Fibroblast of lung (primary cell): ENCODE data around the gene ADSS2.
"Not testable (repeated sequence)": the region's sequence is repeated elsewhere in the genome, so short reads cannot be mapped to it uniquely, and the experiment has no call there.

Experiments used
- EZH2 ChIP-seq: IDR thresholded peaks from 2 replicates; pipeline ENCODE4 v1.5.1; 2012; ENCODE audit warnings: low read length, control low read depth, mild to moderate bottlenecking; ENCODE audit errors: missing control alignments
- TF ChIP-seq, protein P1 (sequence below), 2 donors: IDR thresholded peaks in 1 of 2; conservative IDR thresholded peaks in 1 of 2; 1 replicate in 1 of 2; 2 replicates in 1 of 2; pipeline ENCODE4 v1.5.1; 2011 to 2012; ENCODE audit warnings: low read length in 2 of 2, control low read depth in 1 of 2, inconsistent platforms in 1 of 2, low read depth in 1 of 2, mild to moderate bottlenecking in 1 of 2

DNA sequence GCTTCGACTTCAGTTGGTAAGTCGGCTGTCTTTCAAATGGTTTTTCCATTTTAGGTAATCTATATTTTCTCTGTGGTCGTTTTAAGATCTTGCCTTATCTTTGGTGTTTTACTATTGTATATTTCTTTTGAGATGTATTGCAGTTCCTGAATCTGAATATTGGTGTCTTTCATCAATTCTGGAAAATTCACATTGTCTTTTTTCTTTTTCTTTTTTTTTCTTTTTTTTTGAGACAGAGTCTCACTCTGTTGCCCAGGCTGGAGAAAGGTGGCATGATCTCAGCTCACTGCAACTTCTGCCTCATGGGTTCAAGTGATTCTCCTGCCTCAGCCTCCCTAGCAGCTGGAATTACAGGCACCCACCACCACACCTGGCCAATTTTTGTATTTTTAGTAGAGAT lies 33.3 kb upstream of the ADSS2 start:
- TF ChIP-seq, protein P1, sequence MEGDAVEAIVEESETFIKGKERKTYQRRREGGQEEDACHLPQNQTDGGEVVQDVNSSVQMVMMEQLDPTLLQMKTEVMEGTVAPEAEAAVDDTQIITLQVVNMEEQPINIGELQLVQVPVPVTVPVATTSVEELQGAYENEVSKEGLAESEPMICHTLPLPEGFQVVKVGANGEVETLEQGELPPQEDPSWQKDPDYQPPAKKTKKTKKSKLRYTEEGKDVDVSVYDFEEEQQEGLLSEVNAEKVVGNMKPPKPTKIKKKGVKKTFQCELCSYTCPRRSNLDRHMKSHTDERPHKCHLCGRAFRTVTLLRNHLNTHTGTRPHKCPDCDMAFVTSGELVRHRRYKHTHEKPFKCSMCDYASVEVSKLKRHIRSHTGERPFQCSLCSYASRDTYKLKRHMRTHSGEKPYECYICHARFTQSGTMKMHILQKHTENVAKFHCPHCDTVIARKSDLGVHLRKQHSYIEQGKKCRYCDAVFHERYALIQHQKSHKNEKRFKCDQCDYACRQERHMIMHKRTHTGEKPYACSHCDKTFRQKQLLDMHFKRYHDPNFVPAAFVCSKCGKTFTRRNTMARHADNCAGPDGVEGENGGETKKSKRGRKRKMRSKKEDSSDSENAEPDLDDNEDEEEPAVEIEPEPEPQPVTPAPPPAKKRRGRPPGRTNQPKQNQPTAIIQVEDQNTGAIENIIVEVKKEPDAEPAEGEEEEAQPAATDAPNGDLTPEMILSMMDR (conservative IDR thresholded peaks at IDR 0.05 in 1 of 2, IDR thresholded peaks at IDR 0.05 in 1 of 2; ENCODE audit: low read depth in 1 of 2, low read length in 2 of 2): not testable (repeated sequence)
- TF ChIP-seq EZH2: not testable (repeated sequence)
